ENCODE measurements around the gene RPP30. TPM values are rescaled to one million over a fixed set of nuclear protein-coding genes. Genes with fewer than 3 reads are reported as not detected.

The RPP30 gene
- total RNA-seq, 1 donor = 61.4 TPM

DNA sequence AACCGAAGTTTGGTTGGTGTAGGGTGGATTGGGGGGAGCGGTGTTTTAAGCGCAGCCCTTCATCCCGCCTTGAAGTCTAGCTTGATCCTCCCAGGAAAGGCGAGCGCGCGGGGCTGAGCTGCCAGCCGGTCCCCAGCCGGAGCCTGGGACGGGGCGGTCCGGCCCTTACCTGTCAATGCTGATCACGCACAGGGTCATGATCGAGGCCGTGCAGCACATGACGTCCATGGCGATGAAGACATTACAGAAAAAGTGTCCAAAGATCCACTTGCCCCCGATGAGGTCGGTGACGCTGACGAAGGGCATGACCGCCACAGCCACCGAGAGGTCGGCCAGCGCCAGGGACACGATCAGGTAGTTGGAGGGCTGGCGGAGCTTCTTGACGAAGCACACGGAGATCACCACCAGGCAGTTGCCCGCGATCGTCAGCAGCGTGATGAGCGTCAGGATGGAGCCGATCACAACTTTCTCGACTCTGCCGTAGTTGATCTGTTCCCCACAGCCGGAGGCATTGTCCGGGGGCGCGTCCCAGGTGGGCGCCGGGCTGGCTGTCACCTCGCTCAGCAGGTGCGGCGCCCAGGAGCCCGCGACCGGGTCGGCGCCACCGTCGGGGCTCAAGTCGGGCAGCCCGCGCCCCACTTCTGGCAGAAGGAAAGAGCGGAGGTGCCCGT is 14.7 kb upstream of the RPP30 start:
- H3K4me3 ChIP-seq (ENCODE audit: low read depth, low read length) = peak overlapping the region; percentile 75
- DNase-seq (ENCODE audit: low read depth) = no peak
- TF ChIP-seq, protein P1, sequence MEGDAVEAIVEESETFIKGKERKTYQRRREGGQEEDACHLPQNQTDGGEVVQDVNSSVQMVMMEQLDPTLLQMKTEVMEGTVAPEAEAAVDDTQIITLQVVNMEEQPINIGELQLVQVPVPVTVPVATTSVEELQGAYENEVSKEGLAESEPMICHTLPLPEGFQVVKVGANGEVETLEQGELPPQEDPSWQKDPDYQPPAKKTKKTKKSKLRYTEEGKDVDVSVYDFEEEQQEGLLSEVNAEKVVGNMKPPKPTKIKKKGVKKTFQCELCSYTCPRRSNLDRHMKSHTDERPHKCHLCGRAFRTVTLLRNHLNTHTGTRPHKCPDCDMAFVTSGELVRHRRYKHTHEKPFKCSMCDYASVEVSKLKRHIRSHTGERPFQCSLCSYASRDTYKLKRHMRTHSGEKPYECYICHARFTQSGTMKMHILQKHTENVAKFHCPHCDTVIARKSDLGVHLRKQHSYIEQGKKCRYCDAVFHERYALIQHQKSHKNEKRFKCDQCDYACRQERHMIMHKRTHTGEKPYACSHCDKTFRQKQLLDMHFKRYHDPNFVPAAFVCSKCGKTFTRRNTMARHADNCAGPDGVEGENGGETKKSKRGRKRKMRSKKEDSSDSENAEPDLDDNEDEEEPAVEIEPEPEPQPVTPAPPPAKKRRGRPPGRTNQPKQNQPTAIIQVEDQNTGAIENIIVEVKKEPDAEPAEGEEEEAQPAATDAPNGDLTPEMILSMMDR (IDR thresholded peaks at IDR 0.05; ENCODE audit: insufficient read depth, low read length) = no peak

DNA sequence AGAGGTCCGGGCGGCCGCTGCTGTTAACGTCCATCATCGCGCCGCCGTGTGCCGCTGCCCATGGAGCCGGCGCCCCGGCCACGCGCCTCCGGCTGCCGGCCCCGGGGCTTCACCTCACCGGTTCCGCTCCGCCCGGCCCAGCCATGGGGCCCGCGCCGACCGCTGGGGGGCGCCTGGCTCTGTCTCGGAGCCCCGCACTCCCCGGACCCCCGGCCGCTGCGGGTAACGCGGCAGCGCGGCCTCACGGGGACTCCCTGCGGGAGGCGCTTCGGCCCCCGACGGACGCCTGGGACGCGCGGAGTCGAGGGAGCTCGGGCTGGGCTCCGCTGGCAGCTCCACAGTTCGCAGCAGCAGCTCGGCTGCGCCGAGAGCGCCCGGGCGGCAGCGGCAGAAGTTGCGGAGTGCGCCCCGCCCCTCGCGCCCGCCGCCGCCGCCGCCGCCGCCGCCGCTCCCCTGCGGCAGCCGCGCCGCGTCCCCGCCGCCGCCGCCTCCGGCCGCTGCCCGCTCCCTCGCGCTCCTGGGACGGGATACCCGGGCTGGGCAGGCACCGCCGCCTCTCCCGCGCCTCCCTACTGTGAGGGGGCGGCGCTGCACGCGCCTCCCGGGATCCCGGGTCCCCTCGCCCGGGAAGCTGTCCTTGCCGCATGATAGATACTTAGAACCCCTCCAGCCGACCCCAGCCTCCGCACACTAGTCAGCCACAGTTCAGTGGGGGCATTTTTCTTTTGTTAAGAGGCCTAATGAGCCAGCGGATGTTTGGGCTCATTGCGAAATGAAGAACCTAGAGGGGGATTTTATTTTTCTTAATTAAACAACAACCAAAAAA is 13.9 kb upstream of the RPP30 start, which contains the start of gene HTR7:
Gene HTR7, minus strand, starts transcription at position 405 of the 826 bp plus-strand sequence. Its CDS starts 368 bp downstream, at position 37.
- DNase-seq (ENCODE audit: low read depth) = no peak
- TF ChIP-seq, protein P1 (IDR thresholded peaks at IDR 0.05; ENCODE audit: insufficient read depth, low read length) = peak; percentile 49
- peak within 1 kb of the TSS; percentile 75 for H3K4me3 ChIP-seq (ENCODE audit: low read depth, low read length)

DNA sequence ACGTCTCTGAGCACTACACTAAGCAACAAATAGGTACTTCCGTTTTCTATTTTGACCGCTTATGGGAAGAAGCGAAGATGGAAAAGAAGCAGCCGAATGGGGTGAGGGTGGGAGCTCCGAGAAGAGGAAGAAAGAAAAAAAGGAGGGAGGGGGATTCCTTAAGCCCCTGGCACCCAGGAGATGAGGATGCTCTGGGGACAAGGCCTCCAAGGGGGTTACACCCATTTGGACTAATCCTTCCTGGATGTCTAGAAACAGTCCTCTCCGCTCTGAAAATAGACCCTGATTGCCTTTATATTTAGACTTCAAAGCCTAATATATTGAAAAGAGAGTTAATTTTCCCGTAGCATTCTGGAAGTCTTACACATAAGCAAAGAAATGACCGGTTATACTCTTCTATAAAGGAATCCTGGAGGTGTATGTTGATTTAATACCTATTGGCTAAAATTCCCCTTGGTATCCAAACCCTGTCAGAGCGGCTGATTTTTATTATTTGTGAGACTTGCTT is 13.3 kb upstream of the RPP30 start:
- TF ChIP-seq, protein P1 (IDR thresholded peaks at IDR 0.05; ENCODE audit: insufficient read depth, low read length) = no peak
- H3K4me3 ChIP-seq (ENCODE audit: low read depth, low read length) = peak overlapping the region; percentile 75
- DNase-seq (ENCODE audit: low read depth) = no peak

DNA sequence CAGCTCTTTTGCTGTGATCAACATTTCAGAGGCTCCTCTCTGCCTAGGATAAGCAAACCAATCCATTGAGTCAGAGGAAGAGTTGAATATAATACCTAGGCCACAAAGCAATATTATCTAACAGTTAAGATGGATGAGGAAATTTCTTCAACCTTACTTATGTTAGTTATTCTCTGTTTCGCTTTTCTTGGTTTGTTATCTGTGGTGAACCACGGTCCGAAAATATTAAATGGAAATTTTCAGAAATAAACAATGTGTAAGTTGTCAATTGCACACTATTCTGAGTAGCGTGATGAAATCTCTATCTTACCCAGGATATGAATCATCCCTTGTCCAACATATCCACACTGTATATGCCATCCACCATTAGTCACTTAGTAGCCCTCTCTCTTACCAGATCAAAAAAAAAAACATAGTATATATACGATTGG is 12.4 kb upstream of the RPP30 start:
- TF ChIP-seq, protein P1 (IDR thresholded peaks at IDR 0.05; ENCODE audit: insufficient read depth, low read length) = no peak
- H3K4me3 ChIP-seq (ENCODE audit: low read depth, low read length) = no peak overlapping the region
- peak; percentile 79 for DNase-seq (ENCODE audit: low read depth)

DNA sequence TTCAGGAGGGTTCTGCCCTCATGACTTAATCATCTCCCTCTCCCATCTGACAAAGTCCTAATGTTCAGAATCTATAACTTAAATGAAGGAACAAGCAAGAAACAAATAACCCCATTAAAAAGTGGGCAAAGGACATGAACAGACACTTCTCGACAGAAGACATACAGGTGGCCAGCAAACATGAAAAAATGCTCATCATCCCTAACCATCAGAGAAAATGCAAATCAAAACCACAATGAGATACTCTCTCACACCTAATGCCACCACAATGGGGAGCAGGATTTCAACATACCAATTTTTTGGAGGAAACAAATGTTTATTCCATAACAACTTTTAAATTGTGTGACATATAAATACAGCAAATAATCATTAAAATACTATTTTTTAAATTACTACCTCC is 11.0 kb upstream of the RPP30 start:
- DNase-seq (ENCODE audit: low read depth) = no peak
- TF ChIP-seq, protein P1 (IDR thresholded peaks at IDR 0.05; ENCODE audit: insufficient read depth, low read length) = no peak
- H3K4me3 ChIP-seq (ENCODE audit: low read depth, low read length) = no peak overlapping the region

DNA sequence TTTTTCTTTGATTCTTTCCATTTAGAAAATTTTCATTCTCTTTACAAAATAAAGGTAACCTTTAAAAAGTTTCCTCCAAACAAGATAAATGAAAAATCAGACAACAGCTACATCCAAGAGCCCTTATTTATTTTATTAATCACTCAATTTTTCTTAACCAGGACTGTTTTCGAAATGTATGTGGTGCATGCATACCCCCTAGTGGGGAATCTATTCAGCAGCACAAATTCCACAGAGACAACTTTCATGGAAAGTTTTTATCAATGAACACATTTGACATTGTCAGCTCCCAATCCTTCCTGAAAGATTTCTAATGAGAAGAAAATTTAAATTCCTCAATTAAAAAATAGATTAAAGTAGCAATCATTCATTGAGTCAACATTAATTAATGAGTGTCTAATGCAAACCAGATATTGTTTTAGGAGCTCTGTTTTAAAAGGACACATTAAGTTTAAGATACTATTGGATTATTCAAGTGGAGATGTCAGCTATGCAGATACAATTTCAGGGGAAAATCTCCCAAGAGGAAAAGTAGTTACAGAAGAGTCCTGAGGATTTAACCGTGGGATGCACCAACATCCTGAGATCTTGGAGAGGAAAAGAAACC is 8.8 kb upstream of the RPP30 start:
- H3K4me3 ChIP-seq (ENCODE audit: low read depth, low read length) = no peak overlapping the region
- DNase-seq (ENCODE audit: low read depth) = peak; percentile 72
- TF ChIP-seq, protein P1 (IDR thresholded peaks at IDR 0.05; ENCODE audit: insufficient read depth, low read length) = peak; percentile 81

Measured in fibroblast of the aortic adventitia (primary cell).